Lower leg skin (tissue), 3 donors: Measurements from ENCODE around the gene CEP128.

Experiments used
- POLR2A ChIP-seq, 2 donors: fragments of 450-650 bp; IDR thresholded peaks; one replicate each; pipeline ENCODE4 v1.6.1; 2016 to 2017; ENCODE audit warnings: antibody characterized with exemption in 2 of 2, mild to moderate bottlenecking in 1 of 2, moderate library complexity in 1 of 2
- TF ChIP-seq, protein P1 (sequence below), 3 donors: fragments of 450-650 bp; IDR thresholded peaks; one replicate each; pipeline ENCODE4 v1.5.1; 2016; ENCODE audit warnings: antibody characterized with exemption in 3 of 3, mild to moderate bottlenecking in 3 of 3, moderate library complexity in 2 of 3

DNA sequence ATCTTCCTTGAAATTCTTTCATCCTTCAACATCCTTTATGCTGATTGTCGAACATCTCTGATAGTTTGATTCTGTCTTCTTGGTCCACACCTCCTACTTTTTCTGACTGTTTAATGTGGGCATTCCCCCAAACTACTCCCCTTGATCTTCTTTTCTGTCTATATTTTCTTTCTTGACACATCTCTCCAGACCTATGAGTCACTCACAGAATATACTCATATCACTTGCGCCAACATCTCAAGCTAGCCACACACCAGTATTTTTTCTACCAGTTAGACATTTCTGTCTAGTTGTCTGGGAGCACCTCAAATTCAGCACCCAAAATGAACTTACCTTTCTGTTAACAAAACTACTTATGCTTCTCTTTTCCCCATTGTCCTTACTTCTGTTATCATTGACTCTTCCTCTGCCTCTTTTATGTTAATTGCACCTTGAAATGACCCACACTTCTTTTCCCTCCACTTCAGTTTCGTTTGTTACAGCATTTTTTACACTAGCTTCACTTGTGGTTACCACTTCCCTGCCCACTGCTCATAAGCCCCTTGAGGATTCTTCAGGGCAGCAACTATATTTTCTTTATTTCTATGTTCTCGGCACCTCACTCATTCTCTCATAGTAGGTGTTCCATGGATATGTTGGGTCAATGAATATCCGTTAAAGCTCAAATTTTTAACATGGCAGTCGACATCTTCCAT lies 47.3 kb upstream of the CEP128 start:
- TF ChIP-seq, protein P1, sequence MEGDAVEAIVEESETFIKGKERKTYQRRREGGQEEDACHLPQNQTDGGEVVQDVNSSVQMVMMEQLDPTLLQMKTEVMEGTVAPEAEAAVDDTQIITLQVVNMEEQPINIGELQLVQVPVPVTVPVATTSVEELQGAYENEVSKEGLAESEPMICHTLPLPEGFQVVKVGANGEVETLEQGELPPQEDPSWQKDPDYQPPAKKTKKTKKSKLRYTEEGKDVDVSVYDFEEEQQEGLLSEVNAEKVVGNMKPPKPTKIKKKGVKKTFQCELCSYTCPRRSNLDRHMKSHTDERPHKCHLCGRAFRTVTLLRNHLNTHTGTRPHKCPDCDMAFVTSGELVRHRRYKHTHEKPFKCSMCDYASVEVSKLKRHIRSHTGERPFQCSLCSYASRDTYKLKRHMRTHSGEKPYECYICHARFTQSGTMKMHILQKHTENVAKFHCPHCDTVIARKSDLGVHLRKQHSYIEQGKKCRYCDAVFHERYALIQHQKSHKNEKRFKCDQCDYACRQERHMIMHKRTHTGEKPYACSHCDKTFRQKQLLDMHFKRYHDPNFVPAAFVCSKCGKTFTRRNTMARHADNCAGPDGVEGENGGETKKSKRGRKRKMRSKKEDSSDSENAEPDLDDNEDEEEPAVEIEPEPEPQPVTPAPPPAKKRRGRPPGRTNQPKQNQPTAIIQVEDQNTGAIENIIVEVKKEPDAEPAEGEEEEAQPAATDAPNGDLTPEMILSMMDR (IDR thresholded peaks at IDR 0.05): no peak
- TF ChIP-seq POLR2A (IDR thresholded peaks at IDR 0.05): no peak
